ENCODE data around the gene FEZF1.

Gene FEZF1

GRCh38 chr7:122343601-122344302 lies 39.2 kb upstream of the FEZF1 start:
- no peak for TF ChIP-seq MAX (IDR thresholded peaks at IDR 0.05)
- TF ChIP-seq NFIC (IDR thresholded peaks at IDR 0.05), result no peak
- TF ChIP-seq TAF1 (IDR thresholded peaks at IDR 0.05; ENCODE audit: low read depth), result no peak
- TF ChIP-seq CEBPB (IDR thresholded peaks at IDR 0.05), result no peak
- no peak for TF ChIP-seq TCF12 (IDR thresholded peaks at IDR 0.05; ENCODE audit: low read depth)
- no peak for TF ChIP-seq USF1 (IDR thresholded peaks at IDR 0.05)
- TF ChIP-seq YY1 (IDR thresholded peaks at IDR 0.05; ENCODE audit: low read depth), result no peak
- TF ChIP-seq EGR1 (IDR thresholded peaks at IDR 0.05), result no peak
- no peak for TF ChIP-seq REST (IDR thresholded peaks at IDR 0.05; ENCODE audit: low read depth)
- no peak for TF ChIP-seq CREB1 (IDR thresholded peaks at IDR 0.05; ENCODE audit: low read depth)
- no peak for TF ChIP-seq FOXM1 (IDR thresholded peaks at IDR 0.05; ENCODE audit: borderline replicate concordance, low read depth)
- no peak for TF ChIP-seq EP300 (IDR thresholded peaks at IDR 0.05; ENCODE audit: borderline replicate concordance)
- no peak for TF ChIP-seq ZBTB7A (IDR thresholded peaks at IDR 0.05; ENCODE audit: low read depth)
- no peak for TF ChIP-seq RAD21 (IDR thresholded peaks at IDR 0.05; ENCODE audit: low read depth)
- no peak for TF ChIP-seq TEAD4 (IDR thresholded peaks at IDR 0.05)

- TF ChIP-seq YY1 (IDR thresholded peaks at IDR 0.05; ENCODE audit: low read depth) (no peak), ZBTB7A (IDR thresholded peaks at IDR 0.05; ENCODE audit: low read depth) (no peak), MAX (IDR thresholded peaks at IDR 0.05) (no peak), FOXM1 (IDR thresholded peaks at IDR 0.05; ENCODE audit: borderline replicate concordance, low read depth) (no peak), RAD21 (IDR thresholded peaks at IDR 0.05; ENCODE audit: low read depth) (no peak), CEBPB (IDR thresholded peaks at IDR 0.05) (no peak), CREB1 (IDR thresholded peaks at IDR 0.05; ENCODE audit: low read depth) (no peak), NFIC (IDR thresholded peaks at IDR 0.05) (no peak)
Measured at GRCh38 chr7:122340427-122340826, 35.9 kb upstream of the FEZF1 start.

GRCh38 chr7:122339145-122339904 lies 34.8 kb upstream of the FEZF1 start:
- TF ChIP-seq NFIC (IDR thresholded peaks at IDR 0.05) (no peak), RAD21 (IDR thresholded peaks at IDR 0.05; ENCODE audit: low read depth) (no peak), TAF1 (IDR thresholded peaks at IDR 0.05; ENCODE audit: low read depth) (no peak), CEBPB (IDR thresholded peaks at IDR 0.05) (no peak), USF1 (IDR thresholded peaks at IDR 0.05) (no peak), ZBTB7A (IDR thresholded peaks at IDR 0.05; ENCODE audit: low read depth) (no peak), FOXM1 (IDR thresholded peaks at IDR 0.05; ENCODE audit: borderline replicate concordance, low read depth) (no peak), MAX (IDR thresholded peaks at IDR 0.05) (no peak), CREB1 (IDR thresholded peaks at IDR 0.05; ENCODE audit: low read depth) (no peak), EP300 (IDR thresholded peaks at IDR 0.05; ENCODE audit: borderline replicate concordance) (no peak), TCF12 (IDR thresholded peaks at IDR 0.05; ENCODE audit: low read depth) (no peak), EGR1 (IDR thresholded peaks at IDR 0.05) (no peak), YY1 (IDR thresholded peaks at IDR 0.05; ENCODE audit: low read depth) (no peak), REST (IDR thresholded peaks at IDR 0.05; ENCODE audit: low read depth) (no peak)

- TF ChIP-seq NFIC (IDR thresholded peaks at IDR 0.05) (no peak), USF1 (IDR thresholded peaks at IDR 0.05) (no peak), YY1 (IDR thresholded peaks at IDR 0.05; ENCODE audit: low read depth) (no peak), RAD21 (IDR thresholded peaks at IDR 0.05; ENCODE audit: low read depth) (no peak), TCF12 (IDR thresholded peaks at IDR 0.05; ENCODE audit: low read depth) (no peak), CREB1 (IDR thresholded peaks at IDR 0.05; ENCODE audit: low read depth) (no peak), MAX (IDR thresholded peaks at IDR 0.05) (no peak), EGR1 (IDR thresholded peaks at IDR 0.05) (no peak), FOXM1 (IDR thresholded peaks at IDR 0.05; ENCODE audit: borderline replicate concordance, low read depth) (no peak), CEBPB (IDR thresholded peaks at IDR 0.05) (no peak), REST (IDR thresholded peaks at IDR 0.05; ENCODE audit: low read depth) (no peak)
Measured at GRCh38 chr7:122337011-122337410, 32.5 kb upstream of the FEZF1 start.

Data from Ishikawa (cell line).